DND-41 (cell line): ENCODE results near the gene PCGF3.

Experiments
- EZH2 ChIP-seq: IDR thresholded peaks from 3 replicates; pipeline ENCODE4 v1.6.1; 2012; ENCODE audit warnings: borderline replicate concordance, low read depth, mild to moderate bottlenecking, moderate library complexity, low read length, inconsistent platforms; ENCODE audit not compliant: severe bottlenecking
- TF ChIP-seq, protein P1 (sequence below): IDR thresholded peaks from 2 replicates; pipeline ENCODE4 v1.5.1; 2012; ENCODE audit warnings: borderline replicate concordance, low read length, moderate library complexity, mild to moderate bottlenecking; ENCODE audit not compliant: poor library complexity, severe bottlenecking; ENCODE audit errors: extremely low read depth

DNA sequence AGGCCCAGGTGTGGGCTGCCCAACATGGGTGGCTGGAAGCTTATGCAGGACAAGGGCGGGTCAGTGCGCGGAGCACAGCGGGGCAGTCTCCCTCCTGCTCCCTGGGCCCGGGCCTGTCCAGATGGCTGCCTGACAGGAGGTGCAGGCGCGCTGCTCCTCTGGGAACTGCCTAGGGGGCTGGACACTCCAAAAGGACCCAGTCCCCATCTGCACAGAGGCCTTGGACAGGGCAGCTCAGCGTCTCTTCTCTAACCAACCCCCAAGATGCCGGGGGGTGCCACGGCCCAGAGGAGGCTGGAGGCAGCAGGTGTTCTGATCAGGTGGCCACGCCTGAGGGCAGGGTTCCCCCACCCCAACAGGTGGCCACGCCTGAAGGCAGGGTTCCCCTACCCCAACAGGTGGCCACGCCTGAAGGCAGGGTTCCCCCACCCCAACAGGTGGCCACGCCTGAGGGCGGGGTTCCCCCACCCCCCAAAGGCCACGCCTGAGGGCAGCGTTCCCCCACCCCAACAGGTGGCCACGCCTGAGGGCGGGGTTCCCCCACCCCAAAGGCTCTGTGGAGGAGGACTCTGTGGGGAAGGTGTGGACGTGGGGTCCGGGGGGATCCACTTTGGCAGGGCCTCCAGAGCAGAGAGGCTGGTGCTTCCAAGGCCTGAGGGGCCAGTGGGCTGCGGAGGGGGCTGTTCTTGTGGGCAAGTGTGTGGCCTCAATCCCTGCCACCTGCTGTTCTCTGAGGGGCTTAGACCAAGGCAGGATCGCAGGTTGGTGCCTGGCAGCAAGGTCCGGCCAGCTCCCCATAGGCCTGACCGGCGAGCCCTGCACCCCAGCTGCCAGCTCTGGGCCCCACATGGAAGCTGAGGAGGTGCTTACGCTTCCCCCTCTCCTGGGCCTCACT, 84.2 kb downstream of the PCGF3 start:
- TF ChIP-seq, protein P1, sequence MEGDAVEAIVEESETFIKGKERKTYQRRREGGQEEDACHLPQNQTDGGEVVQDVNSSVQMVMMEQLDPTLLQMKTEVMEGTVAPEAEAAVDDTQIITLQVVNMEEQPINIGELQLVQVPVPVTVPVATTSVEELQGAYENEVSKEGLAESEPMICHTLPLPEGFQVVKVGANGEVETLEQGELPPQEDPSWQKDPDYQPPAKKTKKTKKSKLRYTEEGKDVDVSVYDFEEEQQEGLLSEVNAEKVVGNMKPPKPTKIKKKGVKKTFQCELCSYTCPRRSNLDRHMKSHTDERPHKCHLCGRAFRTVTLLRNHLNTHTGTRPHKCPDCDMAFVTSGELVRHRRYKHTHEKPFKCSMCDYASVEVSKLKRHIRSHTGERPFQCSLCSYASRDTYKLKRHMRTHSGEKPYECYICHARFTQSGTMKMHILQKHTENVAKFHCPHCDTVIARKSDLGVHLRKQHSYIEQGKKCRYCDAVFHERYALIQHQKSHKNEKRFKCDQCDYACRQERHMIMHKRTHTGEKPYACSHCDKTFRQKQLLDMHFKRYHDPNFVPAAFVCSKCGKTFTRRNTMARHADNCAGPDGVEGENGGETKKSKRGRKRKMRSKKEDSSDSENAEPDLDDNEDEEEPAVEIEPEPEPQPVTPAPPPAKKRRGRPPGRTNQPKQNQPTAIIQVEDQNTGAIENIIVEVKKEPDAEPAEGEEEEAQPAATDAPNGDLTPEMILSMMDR, result no peak
- TF ChIP-seq EZH2, result no peak
